ENCODE data around the gene MSL3B.

Gene MSL3B

GRCh38 chr2:233833345-233833744 is 34.8 kb downstream of the MSL3B start:
- DNase-seq: no peak

GRCh38 chr2:233832869-233833311 is 35.3 kb downstream of the MSL3B start:
- peak in 1 of 51 donors; percentile 3 for DNase-seq

GRCh38 chr2:233832414-233832813 is 35.8 kb downstream of the MSL3B start:
- DNase-seq: no peak

GRCh38 chr2:233831861-233832260 is 36.3 kb downstream of the MSL3B start:
- DNase-seq: no peak

GRCh38 chr2:233831011-233831721 is 37.0 kb downstream of the MSL3B start:
- DNase-seq: no peak

- DNase-seq: no peak
Observed at GRCh38 chr2:233830111-233830802, 37.9 kb downstream of the MSL3B start.

GRCh38 chr2:233829193-233830110 is 38.7 kb downstream of the MSL3B start:
- DNase-seq: no peak

GRCh38 chr2:233828546-233829192 is 39.5 kb downstream of the MSL3B start:
- no peak for DNase-seq

GRCh38 chr2:233824373-233824772 is 43.8 kb downstream of the MSL3B start:
- no peak for DNase-seq

GRCh38 chr2:233823731-233824121 is 44.5 kb downstream of the MSL3B start:
- no peak for DNase-seq

GRCh38 chr2:233822781-233823730 is 45.1 kb downstream of the MSL3B start:
- DNase-seq: no peak

- DNase-seq: no peak
Observed at GRCh38 chr2:233822101-233822771, 46.0 kb downstream of the MSL3B start.

- DNase-seq: no peak
Observed at GRCh38 chr2:233821709-233822100, 46.5 kb downstream of the MSL3B start.

- no peak for DNase-seq
Observed at GRCh38 chr2:233821196-233821595, 47.0 kb downstream of the MSL3B start.

- no peak for DNase-seq
Observed at GRCh38 chr2:233820774-233821105, 47.4 kb downstream of the MSL3B start.

- no peak for DNase-seq
Observed at GRCh38 chr2:233819884-233820773, 48.1 kb downstream of the MSL3B start.

GRCh38 chr2:233818639-233819621 is 49.3 kb downstream of the MSL3B start:
- no peak for DNase-seq
